ENCODE results near the gene TLK1.

The TLK1 gene

GRCh38 chr2:171206422-171207115, 45.9 kb upstream of the TLK1 start:
- TF ChIP-seq TCF4 (CRISPR knock-in tag; IDR thresholded peaks at IDR 0.05; ENCODE audit: borderline replicate concordance) = no peak
- no peak for TF ChIP-seq ZNF8 (CRISPR knock-in tag; IDR thresholded peaks at IDR 0.05)
- TF ChIP-seq, protein P1, sequence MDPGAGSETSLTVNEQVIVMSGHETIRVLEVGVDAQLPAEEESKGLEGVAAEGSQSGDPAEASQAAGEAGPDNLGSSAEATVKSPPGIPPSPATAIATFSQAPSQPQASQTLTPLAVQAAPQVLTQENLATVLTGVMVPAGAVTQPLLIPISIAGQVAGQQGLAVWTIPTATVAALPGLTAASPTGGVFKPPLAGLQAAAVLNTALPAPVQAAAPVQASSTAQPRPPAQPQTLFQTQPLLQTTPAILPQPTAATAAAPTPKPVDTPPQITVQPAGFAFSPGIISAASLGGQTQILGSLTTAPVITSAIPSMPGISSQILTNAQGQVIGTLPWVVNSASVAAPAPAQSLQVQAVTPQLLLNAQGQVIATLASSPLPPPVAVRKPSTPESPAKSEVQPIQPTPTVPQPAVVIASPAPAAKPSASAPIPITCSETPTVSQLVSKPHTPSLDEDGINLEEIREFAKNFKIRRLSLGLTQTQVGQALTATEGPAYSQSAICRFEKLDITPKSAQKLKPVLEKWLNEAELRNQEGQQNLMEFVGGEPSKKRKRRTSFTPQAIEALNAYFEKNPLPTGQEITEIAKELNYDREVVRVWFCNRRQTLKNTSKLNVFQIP (CRISPR knock-in tag; IDR thresholded peaks at IDR 0.05; ENCODE audit: borderline replicate concordance, low read depth) = no peak
- no peak for TF ChIP-seq PPARA (CRISPR knock-in tag; IDR thresholded peaks at IDR 0.05; ENCODE audit: borderline replicate concordance)
- no peak for TF ChIP-seq ZFP30 (CRISPR knock-in tag; IDR thresholded peaks at IDR 0.05)
- TF ChIP-seq, protein P2, sequence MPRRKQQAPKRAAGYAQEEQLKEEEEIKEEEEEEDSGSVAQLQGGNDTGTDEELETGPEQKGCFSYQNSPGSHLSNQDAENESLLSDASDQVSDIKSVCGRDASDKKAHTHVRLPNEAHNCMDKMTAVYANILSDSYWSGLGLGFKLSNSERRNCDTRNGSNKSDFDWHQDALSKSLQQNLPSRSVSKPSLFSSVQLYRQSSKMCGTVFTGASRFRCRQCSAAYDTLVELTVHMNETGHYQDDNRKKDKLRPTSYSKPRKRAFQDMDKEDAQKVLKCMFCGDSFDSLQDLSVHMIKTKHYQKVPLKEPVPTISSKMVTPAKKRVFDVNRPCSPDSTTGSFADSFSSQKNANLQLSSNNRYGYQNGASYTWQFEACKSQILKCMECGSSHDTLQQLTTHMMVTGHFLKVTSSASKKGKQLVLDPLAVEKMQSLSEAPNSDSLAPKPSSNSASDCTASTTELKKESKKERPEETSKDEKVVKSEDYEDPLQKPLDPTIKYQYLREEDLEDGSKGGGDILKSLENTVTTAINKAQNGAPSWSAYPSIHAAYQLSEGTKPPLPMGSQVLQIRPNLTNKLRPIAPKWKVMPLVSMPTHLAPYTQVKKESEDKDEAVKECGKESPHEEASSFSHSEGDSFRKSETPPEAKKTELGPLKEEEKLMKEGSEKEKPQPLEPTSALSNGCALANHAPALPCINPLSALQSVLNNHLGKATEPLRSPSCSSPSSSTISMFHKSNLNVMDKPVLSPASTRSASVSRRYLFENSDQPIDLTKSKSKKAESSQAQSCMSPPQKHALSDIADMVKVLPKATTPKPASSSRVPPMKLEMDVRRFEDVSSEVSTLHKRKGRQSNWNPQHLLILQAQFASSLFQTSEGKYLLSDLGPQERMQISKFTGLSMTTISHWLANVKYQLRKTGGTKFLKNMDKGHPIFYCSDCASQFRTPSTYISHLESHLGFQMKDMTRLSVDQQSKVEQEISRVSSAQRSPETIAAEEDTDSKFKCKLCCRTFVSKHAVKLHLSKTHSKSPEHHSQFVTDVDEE (CRISPR knock-in tag; IDR thresholded peaks at IDR 0.05) = no peak
- no peak for TF ChIP-seq ARNTL (CRISPR knock-in tag; IDR thresholded peaks at IDR 0.05; ENCODE audit: borderline replicate concordance, low read depth)
- no peak for TF ChIP-seq ISL1 (CRISPR knock-in tag; IDR thresholded peaks at IDR 0.05)
- no peak for TF ChIP-seq BACH2 (CRISPR knock-in tag; IDR thresholded peaks at IDR 0.05; ENCODE audit: borderline replicate concordance)
- no peak for TF ChIP-seq OSR1 (CRISPR knock-in tag; IDR thresholded peaks at IDR 0.05)
- no peak for TF ChIP-seq ZC3H10 (CRISPR knock-in tag; IDR thresholded peaks at IDR 0.05)
- no peak for TF ChIP-seq ZNF565 (CRISPR knock-in tag; conservative IDR thresholded peaks at IDR 0.05; ENCODE audit: low read depth)
- TF ChIP-seq GLIS3 (CRISPR knock-in tag; IDR thresholded peaks at IDR 0.05) = no peak
- TF ChIP-seq PATZ1 (CRISPR knock-in tag; IDR thresholded peaks at IDR 0.05; ENCODE audit: borderline replicate concordance) = no peak
- TF ChIP-seq, protein P3, sequence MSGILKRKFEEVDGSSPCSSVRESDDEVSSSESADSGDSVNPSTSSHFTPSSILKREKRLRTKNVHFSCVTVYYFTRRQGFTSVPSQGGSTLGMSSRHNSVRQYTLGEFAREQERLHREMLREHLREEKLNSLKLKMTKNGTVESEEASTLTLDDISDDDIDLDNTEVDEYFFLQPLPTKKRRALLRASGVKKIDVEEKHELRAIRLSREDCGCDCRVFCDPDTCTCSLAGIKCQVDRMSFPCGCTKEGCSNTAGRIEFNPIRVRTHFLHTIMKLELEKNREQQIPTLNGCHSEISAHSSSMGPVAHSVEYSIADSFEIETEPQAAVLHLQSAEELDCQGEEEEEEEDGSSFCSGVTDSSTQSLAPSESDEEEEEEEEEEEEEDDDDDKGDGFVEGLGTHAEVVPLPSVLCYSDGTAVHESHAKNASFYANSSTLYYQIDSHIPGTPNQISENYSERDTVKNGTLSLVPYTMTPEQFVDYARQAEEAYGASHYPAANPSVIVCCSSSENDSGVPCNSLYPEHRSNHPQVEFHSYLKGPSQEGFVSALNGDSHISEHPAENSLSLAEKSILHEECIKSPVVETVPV (CRISPR knock-in tag; IDR thresholded peaks at IDR 0.05) = no peak
- no peak for TF ChIP-seq CREB5 (CRISPR knock-in tag; IDR thresholded peaks at IDR 0.05; ENCODE audit: low read depth)
- no peak for TF ChIP-seq CSDC2 (CRISPR knock-in tag; IDR thresholded peaks at IDR 0.05)
- no peak for ATAC-seq

DNA sequence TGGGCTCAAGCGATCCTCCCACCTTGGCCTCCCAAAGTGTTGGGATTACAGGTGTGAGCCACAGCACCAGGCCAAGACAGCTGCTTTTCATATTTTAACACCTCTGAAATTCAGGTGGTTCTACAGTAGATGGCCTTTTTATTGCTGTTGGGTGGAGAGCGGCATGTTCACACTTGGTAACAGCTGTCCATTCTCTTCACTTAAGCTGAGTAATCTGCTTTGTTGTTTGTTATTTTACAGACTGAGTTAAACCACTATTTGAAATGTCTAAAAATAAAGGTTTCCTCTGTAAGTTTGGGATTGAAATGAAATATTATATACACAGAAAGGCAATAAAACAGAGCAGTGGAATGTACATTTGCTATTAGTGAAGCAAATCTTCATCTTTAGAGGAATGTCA, 44.9 kb upstream of the TLK1 start:
- TF ChIP-seq PATZ1 (CRISPR knock-in tag; IDR thresholded peaks at IDR 0.05; ENCODE audit: borderline replicate concordance) = no peak
- TF ChIP-seq BACH2 (CRISPR knock-in tag; IDR thresholded peaks at IDR 0.05; ENCODE audit: borderline replicate concordance) = no peak
- ATAC-seq = no peak

GRCh38 chr2:171201767-171202166, 41.1 kb upstream of the TLK1 start:
- no peak for ATAC-seq
- TF ChIP-seq OSR1 (CRISPR knock-in tag; IDR thresholded peaks at IDR 0.05) (no peak), ZFP3 (CRISPR knock-in tag; IDR thresholded peaks at IDR 0.05) (no peak), ZNF70 (CRISPR knock-in tag; IDR thresholded peaks at IDR 0.05) (no peak), TCF4 (CRISPR knock-in tag; IDR thresholded peaks at IDR 0.05; ENCODE audit: borderline replicate concordance) (no peak), ISL1 (CRISPR knock-in tag; IDR thresholded peaks at IDR 0.05) (no peak), ARNTL (CRISPR knock-in tag; IDR thresholded peaks at IDR 0.05; ENCODE audit: borderline replicate concordance, low read depth) (no peak), GLIS3 (CRISPR knock-in tag; IDR thresholded peaks at IDR 0.05) (no peak), PATZ1 (CRISPR knock-in tag; IDR thresholded peaks at IDR 0.05; ENCODE audit: borderline replicate concordance) (no peak), BACH2 (CRISPR knock-in tag; IDR thresholded peaks at IDR 0.05; ENCODE audit: borderline replicate concordance) (no peak)
- TF ChIP-seq, protein P1 (CRISPR knock-in tag; IDR thresholded peaks at IDR 0.05; ENCODE audit: borderline replicate concordance, low read depth) = no peak
